ENCODE measurements around the gene CCDC82.

DNA sequence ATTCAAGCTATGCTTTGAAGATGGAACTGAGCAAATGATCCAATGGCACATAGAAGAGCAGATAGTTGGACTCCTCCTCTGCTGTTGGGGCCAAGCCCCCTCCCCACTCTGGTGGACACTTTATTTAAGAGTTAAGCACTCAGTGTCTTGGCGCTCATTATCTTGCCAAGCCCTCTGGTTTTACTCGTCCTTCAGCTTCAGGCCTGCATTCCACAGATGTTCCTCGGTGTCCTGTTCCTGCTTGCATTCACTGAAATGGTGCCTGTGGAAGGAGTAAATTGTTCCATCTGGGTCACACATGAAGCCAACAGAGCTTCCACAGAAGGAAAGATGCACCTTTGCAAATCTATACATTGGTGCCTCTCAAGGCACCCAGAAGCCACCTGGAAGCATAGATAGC, 72.8 kb downstream of the CCDC82 start:
- no peak for TF ChIP-seq EZH2 (IDR thresholded peaks at IDR 0.05; ENCODE audit: insufficient read depth, poor library complexity, severe bottlenecking)
- TF ChIP-seq EZH2phosphoT487 (IDR thresholded peaks at IDR 0.05; ENCODE audit: insufficient read depth, low read depth) = no peak
